H1 (cell line): ENCODE data around the gene SNX30. TPM values are rescaled to one million over a fixed set of nuclear protein-coding genes. Genes with fewer than 3 reads are reported as not detected.

Experiments
- BACH1 ChIP-seq: IDR thresholded peaks from 2 replicates; pipeline ENCODE4 v1.6.1; 2012; ENCODE audit warnings: low read length, improper control_type of control experiment
- CHD1 ChIP-seq: IDR thresholded peaks from 2 replicates; pipeline ENCODE4 v1.6.1; 2012; ENCODE audit warnings: low read depth, low read length, improper control_type of control experiment
- CTBP2 ChIP-seq: IDR thresholded peaks from 2 replicates; pipeline ENCODE4 v1.7.0; 2011; ENCODE audit warnings: borderline replicate concordance, mild to moderate bottlenecking, moderate library complexity, mixed read lengths, low read length; ENCODE audit not compliant: insufficient read depth, insufficient read length
- POU5F1 ChIP-seq: IDR thresholded peaks from 2 replicates; pipeline ENCODE4 v1.6.1; 2011; ENCODE audit warnings: low read depth, mild to moderate bottlenecking, low read length, moderate library complexity
- RAD21 ChIP-seq, 2 experiments: IDR thresholded peaks in 1 of 2; conservative IDR thresholded peaks in 1 of 2; 2 replicates each; pipeline ENCODE4 v1.6.1; 2011; ENCODE audit warnings: low read depth in 2 of 2, low read length in 2 of 2, improper control_type of control experiment in 1 of 2, inconsistent platforms in 1 of 2, mild to moderate bottlenecking in 1 of 2, moderate library complexity in 1 of 2
- SAP30 ChIP-seq: fragments of 300-600 bp; sonication (generic); IDR thresholded peaks from 2 replicates; pipeline ENCODE4 v1.7.1; 2012; ENCODE audit warnings: low read length, moderate library complexity, mild to moderate bottlenecking, inconsistent platforms; ENCODE audit not compliant: insufficient read depth, insufficient replicate concordance
- YY1 ChIP-seq: IDR thresholded peaks from 2 replicates; pipeline ENCODE4 v1.6.1; 2011; ENCODE audit warnings: low read depth, mild to moderate bottlenecking, low read length
- ZNF274 ChIP-seq: IDR thresholded peaks from 2 replicates; pipeline ENCODE4 v1.7.0; 2012; ENCODE audit warnings: low read length, borderline replicate concordance; ENCODE audit errors: extremely low read depth
- polyA plus RNA-seq, 7 experiments: library from polyadenylated mRNA; depleted of rRNA in 3 of 7; stranded (reverse) in 5 of 7; unstranded in 2 of 7; fragments of >200 nt in 5 of 7; fragments of 200-250 nt in 2 of 7; gene quantifications; 1 replicate in 5 of 7; 2 replicates in 1 of 7; 4 replicates in 1 of 7; pipeline versions ENCODE4 v1.2.1 to v1.2.3, GENCODE V29; 2011 to 2013; ENCODE audit warnings: missing spikeins in 2 of 7, mixed read lengths in 2 of 7
- total RNA-seq: library from RNA; stranded (reverse); fragmentation: NEBNext Ultra II Directional; extraction: Animal tissue kit (Norgen Biotek cat#: 25700); gene quantifications from 2 replicates; pipeline ENCODE4 v1.2.1, GENCODE V29; 2021
- TF ChIP-seq, protein P1 (sequence below): fragments of 300-600 bp; sonication (generic); IDR thresholded peaks from 2 replicates; pipeline ENCODE4 v1.7.1; 2012; ENCODE audit warnings: low read length, moderate library complexity, mild to moderate bottlenecking, inconsistent platforms; ENCODE audit not compliant: insufficient replicate concordance

Gene SNX30
- total and polyA plus RNA-seq, 2 of the 8 experiments (the other 6 are each of a cell fraction or from before 2014, with no cell fraction given): 4.0 to 12.2 TPM

DNA sequence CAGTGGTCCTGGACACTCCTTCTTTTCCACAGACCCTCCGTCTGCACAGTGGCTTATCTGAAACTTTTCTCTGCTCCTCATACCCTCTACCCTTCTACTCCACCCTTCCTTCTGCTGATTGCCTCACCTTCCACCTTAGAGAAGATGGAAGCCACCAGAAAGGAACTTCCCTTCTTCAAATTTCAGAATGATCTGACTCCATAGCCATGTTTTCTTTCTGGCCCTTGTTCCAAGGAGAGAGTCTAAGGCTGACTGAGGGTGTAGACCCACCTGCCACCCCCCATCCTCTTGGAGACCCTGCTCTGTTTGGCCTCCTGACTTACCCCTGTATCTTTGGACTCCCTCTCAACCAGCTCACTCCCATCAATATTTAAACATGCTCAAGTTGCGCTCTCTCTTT is 7.4 kb downstream of the SNX30 start (continued):
- TF ChIP-seq, protein P1, sequence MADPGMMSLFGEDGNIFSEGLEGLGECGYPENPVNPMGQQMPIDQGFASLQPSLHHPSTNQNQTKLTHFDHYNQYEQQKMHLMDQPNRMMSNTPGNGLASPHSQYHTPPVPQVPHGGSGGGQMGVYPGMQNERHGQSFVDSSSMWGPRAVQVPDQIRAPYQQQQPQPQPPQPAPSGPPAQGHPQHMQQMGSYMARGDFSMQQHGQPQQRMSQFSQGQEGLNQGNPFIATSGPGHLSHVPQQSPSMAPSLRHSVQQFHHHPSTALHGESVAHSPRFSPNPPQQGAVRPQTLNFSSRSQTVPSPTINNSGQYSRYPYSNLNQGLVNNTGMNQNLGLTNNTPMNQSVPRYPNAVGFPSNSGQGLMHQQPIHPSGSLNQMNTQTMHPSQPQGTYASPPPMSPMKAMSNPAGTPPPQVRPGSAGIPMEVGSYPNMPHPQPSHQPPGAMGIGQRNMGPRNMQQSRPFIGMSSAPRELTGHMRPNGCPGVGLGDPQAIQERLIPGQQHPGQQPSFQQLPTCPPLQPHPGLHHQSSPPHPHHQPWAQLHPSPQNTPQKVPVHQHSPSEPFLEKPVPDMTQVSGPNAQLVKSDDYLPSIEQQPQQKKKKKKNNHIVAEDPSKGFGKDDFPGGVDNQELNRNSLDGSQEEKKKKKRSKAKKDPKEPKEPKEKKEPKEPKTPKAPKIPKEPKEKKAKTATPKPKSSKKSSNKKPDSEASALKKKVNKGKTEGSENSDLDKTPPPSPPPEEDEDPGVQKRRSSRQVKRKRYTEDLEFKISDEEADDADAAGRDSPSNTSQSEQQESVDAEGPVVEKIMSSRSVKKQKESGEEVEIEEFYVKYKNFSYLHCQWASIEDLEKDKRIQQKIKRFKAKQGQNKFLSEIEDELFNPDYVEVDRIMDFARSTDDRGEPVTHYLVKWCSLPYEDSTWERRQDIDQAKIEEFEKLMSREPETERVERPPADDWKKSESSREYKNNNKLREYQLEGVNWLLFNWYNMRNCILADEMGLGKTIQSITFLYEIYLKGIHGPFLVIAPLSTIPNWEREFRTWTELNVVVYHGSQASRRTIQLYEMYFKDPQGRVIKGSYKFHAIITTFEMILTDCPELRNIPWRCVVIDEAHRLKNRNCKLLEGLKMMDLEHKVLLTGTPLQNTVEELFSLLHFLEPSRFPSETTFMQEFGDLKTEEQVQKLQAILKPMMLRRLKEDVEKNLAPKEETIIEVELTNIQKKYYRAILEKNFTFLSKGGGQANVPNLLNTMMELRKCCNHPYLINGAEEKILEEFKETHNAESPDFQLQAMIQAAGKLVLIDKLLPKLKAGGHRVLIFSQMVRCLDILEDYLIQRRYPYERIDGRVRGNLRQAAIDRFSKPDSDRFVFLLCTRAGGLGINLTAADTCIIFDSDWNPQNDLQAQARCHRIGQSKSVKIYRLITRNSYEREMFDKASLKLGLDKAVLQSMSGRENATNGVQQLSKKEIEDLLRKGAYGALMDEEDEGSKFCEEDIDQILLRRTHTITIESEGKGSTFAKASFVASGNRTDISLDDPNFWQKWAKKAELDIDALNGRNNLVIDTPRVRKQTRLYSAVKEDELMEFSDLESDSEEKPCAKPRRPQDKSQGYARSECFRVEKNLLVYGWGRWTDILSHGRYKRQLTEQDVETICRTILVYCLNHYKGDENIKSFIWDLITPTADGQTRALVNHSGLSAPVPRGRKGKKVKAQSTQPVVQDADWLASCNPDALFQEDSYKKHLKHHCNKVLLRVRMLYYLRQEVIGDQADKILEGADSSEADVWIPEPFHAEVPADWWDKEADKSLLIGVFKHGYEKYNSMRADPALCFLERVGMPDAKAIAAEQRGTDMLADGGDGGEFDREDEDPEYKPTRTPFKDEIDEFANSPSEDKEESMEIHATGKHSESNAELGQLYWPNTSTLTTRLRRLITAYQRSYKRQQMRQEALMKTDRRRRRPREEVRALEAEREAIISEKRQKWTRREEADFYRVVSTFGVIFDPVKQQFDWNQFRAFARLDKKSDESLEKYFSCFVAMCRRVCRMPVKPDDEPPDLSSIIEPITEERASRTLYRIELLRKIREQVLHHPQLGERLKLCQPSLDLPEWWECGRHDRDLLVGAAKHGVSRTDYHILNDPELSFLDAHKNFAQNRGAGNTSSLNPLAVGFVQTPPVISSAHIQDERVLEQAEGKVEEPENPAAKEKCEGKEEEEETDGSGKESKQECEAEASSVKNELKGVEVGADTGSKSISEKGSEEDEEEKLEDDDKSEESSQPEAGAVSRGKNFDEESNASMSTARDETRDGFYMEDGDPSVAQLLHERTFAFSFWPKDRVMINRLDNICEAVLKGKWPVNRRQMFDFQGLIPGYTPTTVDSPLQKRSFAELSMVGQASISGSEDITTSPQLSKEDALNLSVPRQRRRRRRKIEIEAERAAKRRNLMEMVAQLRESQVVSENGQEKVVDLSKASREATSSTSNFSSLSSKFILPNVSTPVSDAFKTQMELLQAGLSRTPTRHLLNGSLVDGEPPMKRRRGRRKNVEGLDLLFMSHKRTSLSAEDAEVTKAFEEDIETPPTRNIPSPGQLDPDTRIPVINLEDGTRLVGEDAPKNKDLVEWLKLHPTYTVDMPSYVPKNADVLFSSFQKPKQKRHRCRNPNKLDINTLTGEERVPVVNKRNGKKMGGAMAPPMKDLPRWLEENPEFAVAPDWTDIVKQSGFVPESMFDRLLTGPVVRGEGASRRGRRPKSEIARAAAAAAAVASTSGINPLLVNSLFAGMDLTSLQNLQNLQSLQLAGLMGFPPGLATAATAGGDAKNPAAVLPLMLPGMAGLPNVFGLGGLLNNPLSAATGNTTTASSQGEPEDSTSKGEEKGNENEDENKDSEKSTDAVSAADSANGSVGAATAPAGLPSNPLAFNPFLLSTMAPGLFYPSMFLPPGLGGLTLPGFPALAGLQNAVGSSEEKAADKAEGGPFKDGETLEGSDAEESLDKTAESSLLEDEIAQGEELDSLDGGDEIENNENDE: no peak
- TF ChIP-seq CTBP2: no peak
- no peak for TF ChIP-seq SAP30
- TF ChIP-seq YY1: no peak
- TF ChIP-seq RAD21 (IDR thresholded peaks at IDR 0.05 in 1 of 2, conservative IDR thresholded peaks at IDR 0.05 in 1 of 2; ENCODE audit: low read depth in 2 of 2, low read length in 2 of 2): no peak
- no peak for TF ChIP-seq BACH1
- TF ChIP-seq CHD1: no peak
- TF ChIP-seq ZNF274: no peak
- no peak for TF ChIP-seq POU5F1
